Activated naive CD8-positive, alpha-beta T cell (primary cell): ENCODE measurements around the gene NFIC.
A peak's percentile ranks its signal among the peaks of the same experiment; 100 is the strongest.

Source experiments
- H3K27ac Mint-ChIP-seq: one replicate; pipeline ENCODE4 v1.8.0; 2021; ENCODE audit warnings: mixed read lengths
- H3K27me3 Mint-ChIP-seq: one replicate; pipeline ENCODE4 v1.8.0; 2021; ENCODE audit warnings: mixed read lengths
- H3K36me3 Mint-ChIP-seq: one replicate; pipeline ENCODE4 v1.8.0; 2021; ENCODE audit warnings: mixed read lengths
- H3K4me1 Mint-ChIP-seq: one replicate; pipeline ENCODE4 v1.8.0; 2021; ENCODE audit warnings: low read depth, mixed read lengths
- H3K4me3 Mint-ChIP-seq: one replicate; pipeline ENCODE4 v1.8.0; 2021; ENCODE audit warnings: mild to moderate bottlenecking, mixed read lengths
- H3K9me3 Mint-ChIP-seq: one replicate; pipeline ENCODE4 v1.8.0; 2021; ENCODE audit warnings: low read depth, mixed read lengths

Gene NFIC

DNA sequence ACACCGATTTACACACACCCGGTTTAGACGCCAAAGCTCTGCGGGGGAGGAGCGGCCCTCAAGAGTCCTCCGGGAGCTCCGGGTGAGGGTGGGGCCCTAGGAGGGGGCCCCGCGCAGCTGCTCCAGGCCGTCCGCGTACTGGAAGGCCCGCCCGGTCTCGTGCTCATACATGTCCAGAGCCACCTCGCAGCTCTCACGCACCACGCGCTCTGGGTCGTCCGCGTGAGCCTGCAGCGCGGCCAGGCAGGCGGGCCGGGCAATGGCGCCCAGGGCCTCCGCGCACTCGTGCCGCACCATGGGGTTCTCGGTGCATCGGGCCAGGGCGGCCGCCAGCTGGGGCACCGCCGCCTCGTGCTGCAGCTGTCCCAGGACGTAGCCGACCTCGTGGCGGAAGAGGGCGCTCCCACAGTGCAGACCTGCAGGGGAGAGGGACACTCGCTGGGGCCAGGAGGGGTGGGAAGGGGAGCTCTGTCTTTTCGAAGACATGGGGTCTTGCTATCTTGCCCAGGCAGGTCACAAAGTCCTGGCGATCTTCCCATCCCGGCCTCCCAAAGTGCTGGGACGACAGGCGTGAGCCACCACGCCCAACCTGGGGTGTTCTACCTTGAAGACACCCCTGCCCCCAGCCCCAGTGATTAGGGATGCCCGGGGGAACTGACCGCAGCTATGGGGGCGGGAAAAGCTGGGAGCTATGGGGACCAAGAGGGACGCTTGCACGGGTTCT is 125.2 kb downstream of the NFIC start:
- Mint-ChIP-seq H3K27me3 (no peaks in the 10 kb centered on the region), H3K4me1 (peaks cover 3% of the 10 kb centered on the region), H3K27ac (no peak overlapping the region), H3K4me3 (no peak overlapping the region), H3K9me3 (no peaks in the 10 kb centered on the region), H3K36me3 (no peaks in the 10 kb centered on the region)

DNA sequence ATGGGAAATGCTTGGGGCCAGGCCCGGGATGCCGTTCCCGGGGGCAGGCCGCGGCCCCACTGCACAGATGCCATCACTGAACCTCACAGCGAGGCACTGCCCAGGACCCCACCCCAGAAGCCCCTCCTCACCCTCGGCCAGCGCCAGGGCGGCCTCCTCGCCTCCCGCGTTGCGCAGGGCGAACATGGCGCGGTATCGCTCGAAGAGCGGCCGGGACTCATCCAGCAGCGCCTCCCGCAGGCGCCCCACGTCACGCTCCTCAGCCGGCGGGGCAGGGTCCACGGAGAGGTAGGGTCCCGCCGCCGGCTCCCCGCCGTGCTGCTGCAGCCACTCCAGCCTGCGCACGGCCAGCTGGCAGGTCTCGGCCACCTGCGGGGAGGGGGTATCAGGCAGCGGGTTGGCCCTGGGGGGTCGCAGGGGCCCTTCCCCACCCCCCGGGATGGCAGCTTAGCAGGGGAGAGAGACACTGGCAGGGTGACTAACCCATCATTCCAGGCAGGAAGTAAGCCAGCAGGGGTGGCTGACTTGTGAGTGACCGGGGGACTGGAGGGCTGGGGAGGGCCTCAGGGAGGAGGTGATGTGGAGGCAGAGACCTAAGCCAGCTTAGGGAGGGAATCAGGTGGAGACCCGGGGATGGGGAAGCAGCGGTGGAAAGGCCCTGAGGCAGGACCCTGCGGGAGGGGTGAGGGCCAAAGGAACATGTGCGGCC is 125.9 kb downstream of the NFIC start:
- H3K36me3 Mint-ChIP-seq = no peaks in the 10 kb centered on the region
- H3K4me3 Mint-ChIP-seq = no peak overlapping the region
- H3K4me1 Mint-ChIP-seq = peaks cover 3% of the 10 kb centered on the region
- H3K27me3 Mint-ChIP-seq = no peaks in the 10 kb centered on the region
- H3K27ac Mint-ChIP-seq = no peak overlapping the region
- H3K9me3 Mint-ChIP-seq = no peaks in the 10 kb centered on the region

DNA sequence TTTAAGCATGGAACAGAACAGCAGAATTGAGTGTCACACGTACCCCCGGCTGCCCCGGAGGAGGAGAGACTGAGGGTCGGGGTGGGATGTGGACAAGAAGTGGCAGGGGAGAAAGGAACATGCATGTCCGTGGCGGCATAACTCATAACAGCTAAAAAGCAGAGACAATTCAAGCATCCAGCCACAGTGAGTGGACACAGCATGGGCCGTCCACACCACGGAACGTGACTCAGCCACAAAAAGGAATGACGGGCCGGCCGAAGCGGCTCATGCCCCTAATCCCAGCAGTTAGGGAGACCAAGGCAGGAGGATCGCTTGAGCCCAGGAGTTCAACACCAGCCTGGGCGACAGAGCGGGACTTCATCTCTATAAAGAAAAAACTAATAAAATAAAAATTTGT is 126.5 kb downstream of the NFIC start:
- H3K9me3 Mint-ChIP-seq = no peaks in the 10 kb centered on the region
- no peak overlapping the region for H3K4me3 Mint-ChIP-seq
- H3K27ac Mint-ChIP-seq = no peak overlapping the region
- peaks cover 4% of the 10 kb centered on the region for H3K4me1 Mint-ChIP-seq
- H3K36me3 Mint-ChIP-seq = peaks cover under 1% of the 10 kb centered on the region
- H3K27me3 Mint-ChIP-seq = no peaks in the 10 kb centered on the region

DNA sequence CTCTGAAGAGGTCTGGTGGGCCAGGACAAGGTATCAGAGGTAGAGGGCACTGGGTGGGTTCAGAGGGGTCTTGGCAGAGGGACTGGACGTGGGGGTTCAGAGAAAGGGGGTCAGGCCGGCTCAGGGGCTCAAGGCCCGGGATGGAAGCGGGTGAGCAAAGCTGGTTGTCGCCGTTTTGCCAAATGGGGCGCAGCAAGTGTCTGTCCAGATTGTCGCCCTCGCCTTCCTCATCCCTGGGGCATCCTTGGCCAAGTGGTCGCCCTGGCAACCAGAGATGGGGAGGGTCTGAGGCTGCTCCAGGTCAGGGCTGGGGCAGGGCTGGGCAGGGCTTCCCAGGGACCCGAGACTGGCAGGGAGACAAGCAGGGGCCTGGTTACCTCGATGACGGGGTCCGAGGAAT is 127.3 kb downstream of the NFIC start:
- Mint-ChIP-seq H3K27ac (no peak overlapping the region), H3K9me3 (no peaks in the 10 kb centered on the region), H3K36me3 (peaks cover 3% of the 10 kb centered on the region), H3K27me3 (no peaks in the 10 kb centered on the region), H3K4me1 (peaks cover 9% of the 10 kb centered on the region), H3K4me3 (no peak overlapping the region)

DNA sequence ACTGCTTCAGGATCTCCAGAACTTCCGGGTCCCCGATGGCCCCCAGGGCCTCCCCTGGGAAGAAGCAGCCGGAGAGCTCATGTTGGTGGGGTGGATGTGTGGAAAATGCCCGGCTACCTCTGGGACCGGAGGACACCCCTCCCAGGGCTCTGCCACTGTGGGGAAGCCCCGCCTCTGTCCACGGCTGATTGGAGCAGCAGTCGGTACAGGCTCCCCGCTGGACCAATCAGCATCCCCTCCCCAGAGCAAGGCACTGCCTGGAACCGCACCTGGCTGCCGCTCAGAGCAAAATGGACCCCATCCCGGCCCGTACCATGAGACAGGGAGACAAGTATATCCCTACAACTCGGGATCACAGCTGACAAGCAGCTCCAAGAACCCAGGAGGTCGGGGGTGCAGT is 127.7 kb downstream of the NFIC start:
- H3K4me3 Mint-ChIP-seq = no peak overlapping the region
- H3K9me3 Mint-ChIP-seq = no peaks in the 10 kb centered on the region
- no peak overlapping the region for H3K27ac Mint-ChIP-seq
- H3K36me3 Mint-ChIP-seq = peaks cover 4% of the 10 kb centered on the region
- no peaks in the 10 kb centered on the region for H3K27me3 Mint-ChIP-seq
- H3K4me1 Mint-ChIP-seq = peaks cover 13% of the 10 kb centered on the region

DNA sequence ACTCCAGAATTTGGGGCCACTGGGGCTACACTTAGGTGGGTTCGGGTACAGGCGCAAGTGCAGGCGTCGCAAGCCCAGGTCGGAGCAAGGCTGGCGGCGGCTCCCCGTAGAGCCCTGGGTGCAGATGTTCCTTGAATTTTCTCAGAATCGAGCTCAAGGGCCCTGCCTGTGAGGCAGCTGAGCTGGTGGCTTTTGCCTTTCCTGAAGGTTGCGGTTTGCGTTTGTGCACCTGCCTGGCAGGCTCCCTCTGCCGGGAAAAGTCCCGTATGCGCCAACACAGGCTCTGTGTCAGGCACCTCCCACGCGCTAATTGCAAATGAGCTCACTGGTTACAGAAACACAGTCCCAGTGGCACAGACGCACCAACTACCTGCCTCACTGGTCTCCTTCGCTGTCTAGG is 128.2 kb downstream of the NFIC start:
- Mint-ChIP-seq H3K9me3 (no peaks in the 10 kb centered on the region), H3K4me3 (no peak overlapping the region), H3K36me3 (peaks cover 5% of the 10 kb centered on the region), H3K4me1 (peaks cover 16% of the 10 kb centered on the region), H3K27ac (no peak overlapping the region), H3K27me3 (no peaks in the 10 kb centered on the region)

DNA sequence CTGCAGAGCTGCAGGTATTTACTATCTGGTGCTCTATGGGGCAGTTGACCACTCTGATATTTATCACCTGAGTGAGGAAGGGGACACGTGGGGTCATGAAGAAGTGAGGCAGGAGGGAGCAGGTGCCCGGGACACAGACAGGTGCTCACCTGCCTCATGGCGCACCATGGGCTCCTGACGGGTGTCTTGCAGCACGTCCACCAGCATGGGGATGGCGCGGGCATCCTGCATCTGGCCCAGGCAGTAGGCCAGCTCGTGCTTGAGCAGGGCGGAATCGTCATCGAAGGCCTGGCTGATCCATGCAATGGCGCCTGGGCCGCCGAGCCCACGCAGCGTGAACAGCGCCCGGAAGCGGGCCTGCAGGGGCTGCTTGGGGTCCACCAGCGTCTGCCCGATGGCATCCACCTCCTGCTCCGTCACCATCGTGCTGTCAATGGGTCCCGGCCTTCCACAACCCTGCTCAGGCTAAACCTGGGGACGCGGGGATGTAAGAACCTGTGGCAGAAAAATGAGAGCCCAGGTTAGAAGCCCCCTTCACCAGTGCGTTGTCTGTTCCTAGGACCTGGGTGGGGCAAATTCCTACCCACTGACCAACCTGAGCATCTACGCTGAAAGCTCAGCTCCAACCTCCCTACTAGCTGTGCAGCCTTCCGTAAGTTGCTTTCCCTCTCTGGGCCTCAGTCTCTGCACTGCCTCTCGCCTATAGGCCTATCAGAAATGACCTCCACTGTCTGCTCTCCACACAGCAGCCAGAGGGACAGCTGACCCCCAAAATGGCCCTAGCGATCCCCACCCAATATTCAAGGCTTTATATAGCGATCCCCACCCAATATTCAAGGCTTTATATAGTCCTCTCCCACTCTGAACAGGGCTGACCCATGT is 130.2 kb downstream of the NFIC start:
- H3K9me3 Mint-ChIP-seq = no peaks in the 10 kb centered on the region
- no peak overlapping the region for H3K27ac Mint-ChIP-seq
- no peaks in the 10 kb centered on the region for H3K27me3 Mint-ChIP-seq
- H3K4me1 Mint-ChIP-seq = peaks cover 26% of the 10 kb centered on the region
- H3K36me3 Mint-ChIP-seq = peaks cover 5% of the 10 kb centered on the region
- H3K4me3 Mint-ChIP-seq = no peak overlapping the region

DNA sequence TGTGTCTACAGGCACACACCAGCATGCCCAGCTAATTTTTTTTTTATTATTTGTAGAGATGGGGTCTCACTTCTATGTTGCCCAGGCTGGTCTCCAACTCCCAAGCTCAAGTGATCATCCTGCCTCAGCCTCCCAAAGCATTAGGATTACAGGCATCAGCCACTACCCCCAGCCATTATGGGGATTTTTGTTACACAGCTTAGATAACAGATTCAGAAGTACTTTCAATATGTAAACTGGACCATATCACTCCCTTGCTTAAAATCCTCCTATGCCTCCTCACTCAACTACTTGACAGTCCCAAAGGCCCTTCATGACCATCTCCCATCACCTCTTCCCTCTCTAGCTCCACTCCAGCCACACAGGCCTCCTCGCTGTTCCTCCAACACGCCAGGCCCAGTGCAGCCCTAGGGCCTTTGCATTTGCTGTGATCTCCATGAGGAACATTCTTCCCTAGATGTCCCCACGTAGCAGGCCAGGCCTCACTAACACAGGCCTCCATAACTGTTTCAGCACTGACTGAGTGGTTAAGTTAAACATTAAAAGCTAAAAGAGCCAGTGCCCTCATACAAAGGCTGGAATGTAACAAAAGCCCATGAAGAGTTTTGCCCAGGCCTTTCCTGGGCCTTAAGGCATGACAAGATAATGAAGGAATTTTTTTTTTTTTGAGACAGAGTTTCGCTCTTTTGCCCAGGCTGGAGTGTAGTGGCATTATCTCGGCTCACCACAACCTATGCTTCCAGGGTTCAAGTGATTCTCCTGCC is 131.6 kb downstream of the NFIC start:
- peaks cover 26% of the 10 kb centered on the region for H3K4me1 Mint-ChIP-seq
- H3K36me3 Mint-ChIP-seq = peaks cover 5% of the 10 kb centered on the region
- peak overlapping the region; percentile 52 for H3K4me3 Mint-ChIP-seq
- H3K27ac Mint-ChIP-seq = no peak overlapping the region
- H3K9me3 Mint-ChIP-seq = no peaks in the 10 kb centered on the region
- H3K27me3 Mint-ChIP-seq = no peaks in the 10 kb centered on the region

DNA sequence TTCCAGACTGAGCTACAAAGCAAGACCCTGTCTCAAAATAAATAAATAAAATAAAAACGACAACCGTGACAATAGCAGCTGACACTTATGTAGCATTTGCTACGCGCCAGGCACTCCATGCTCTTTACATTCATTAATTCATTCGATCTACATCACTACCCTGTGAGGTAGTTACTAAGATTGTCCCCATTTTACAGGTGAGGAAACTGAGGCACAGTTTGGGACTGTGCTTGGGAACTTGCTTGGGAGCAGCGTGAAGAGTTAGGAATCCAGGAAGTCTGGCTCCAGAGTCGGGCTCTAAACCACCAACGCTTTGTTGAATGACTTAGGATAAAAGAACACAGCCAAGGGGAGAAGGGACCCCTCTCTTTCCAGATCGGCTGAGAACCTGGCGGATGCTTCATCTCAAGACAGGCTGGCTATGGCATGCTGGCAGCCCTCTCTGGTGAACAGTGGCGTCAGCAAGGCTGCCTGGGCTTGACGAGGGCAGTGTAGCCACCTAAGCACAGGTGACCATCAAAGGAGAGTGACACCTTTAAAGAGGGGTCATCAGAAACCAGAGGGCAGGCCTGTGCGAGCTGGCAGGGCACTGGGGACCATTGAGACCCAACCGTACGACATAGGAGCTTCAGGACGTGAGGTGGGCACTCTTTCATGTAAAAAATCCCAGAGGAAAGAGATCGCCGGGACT is 133.5 kb downstream of the NFIC start:
- peaks cover 29% of the 10 kb centered on the region for H3K4me1 Mint-ChIP-seq
- peaks cover 5% of the 10 kb centered on the region for H3K36me3 Mint-ChIP-seq
- H3K27me3 Mint-ChIP-seq = no peaks in the 10 kb centered on the region
- H3K27ac Mint-ChIP-seq = peak overlapping the region; percentile 97
- peak overlapping the region; percentile 90 for H3K4me3 Mint-ChIP-seq
- H3K9me3 Mint-ChIP-seq = no peaks in the 10 kb centered on the region

DNA sequence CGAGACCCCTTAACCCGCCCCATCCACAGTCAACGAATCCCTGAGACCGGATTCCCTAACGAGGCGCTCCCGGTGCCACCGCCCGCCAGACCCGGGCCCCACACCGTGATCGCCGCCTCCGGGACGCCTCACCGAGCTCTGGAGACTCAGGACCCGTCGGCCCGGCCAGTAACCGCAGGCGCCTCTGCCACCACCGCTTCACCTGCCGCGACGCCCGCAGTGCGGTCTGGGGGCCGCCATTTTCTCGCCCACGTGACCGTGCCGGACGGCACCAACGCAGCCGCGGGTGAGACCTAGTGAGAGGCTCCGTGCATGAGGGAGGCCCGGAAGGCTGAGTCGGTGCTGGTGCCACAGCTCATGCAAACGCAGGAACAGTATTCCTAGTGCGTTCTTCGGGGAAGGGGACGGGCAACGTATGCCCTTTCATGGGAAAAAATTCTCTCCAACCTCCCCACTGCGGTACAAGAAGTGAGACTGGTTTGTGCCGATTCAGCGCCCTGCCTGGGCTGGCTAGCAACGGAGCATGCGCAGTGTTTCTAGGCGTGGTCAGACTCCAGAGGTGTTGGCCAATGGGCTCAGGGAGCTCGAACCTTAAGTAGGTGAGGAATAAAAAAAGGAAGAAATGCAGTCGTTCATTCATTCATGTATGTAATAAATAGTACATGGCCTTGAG is 134.2 kb downstream of the NFIC start, which contains the start of gene DOHH:
DOHH (minus strand) TSS at position 246 of the 673 bp plus-strand sequence. CDS start 3,860 bp downstream, outside the sequence.
- Mint-ChIP-seq H3K27ac (peak within 1 kb of the TSS; percentile 97), H3K4me3 (peak within 1 kb of the TSS; percentile 90), H3K4me1 (peaks cover 31% of the 10 kb centered on the region), H3K27me3 (no peaks in the 10 kb centered on the region), H3K9me3 (no peaks in the 10 kb centered on the region), H3K36me3 (peaks cover 5% of the 10 kb centered on the region)

DNA sequence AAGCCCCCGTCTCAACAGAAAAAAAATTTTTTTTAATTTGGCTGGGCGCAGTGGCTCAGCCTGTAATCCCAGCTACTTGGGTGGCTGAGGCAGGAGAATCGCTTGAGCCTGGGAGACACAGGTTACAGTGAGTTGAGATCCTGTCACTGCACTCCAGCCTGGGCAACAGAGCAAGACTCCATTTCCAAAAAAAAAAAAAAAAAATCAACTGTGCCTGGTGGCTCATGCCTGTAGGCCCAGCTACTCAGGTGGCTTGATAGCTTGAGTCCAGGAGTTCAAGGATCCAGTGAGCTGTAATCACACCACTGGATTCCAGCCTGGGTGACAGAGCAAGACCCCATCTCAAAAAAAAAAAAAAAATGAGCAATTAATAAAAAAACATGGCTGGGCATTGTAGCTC is 135.4 kb downstream of the NFIC start:
- Mint-ChIP-seq H3K9me3 (no peaks in the 10 kb centered on the region), H3K27me3 (no peaks in the 10 kb centered on the region), H3K4me1 (peaks cover 36% of the 10 kb centered on the region), H3K4me3 (no peak overlapping the region), H3K27ac (no peak overlapping the region), H3K36me3 (peaks cover 5% of the 10 kb centered on the region)

DNA sequence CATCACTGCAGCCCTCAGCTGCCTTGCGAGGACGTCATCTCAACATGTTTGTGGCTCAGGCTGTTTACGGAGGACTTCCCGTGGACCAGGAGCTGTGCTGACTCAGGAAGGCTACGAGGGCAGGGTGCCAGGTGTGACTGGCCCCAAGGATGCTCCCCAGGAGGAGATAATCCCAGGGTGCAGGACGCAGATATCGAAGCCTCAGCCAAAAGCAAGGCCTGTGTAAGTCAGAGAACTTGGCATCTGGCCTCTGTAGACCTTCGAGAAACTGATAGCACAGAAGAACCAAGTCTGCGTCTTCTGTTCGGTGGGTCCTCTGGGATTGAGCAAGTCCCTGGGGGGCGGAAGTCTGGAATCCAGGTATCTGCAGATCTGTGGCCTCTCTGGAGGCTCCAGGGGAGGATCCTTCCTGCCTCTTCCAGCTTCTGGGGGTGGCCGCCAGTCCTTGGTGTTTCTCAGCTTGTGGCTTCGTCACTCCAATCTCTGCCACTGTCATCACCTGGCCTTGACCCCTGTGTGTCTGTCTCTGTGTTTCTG is 136.7 kb downstream of the NFIC start:
- no peak overlapping the region for H3K27ac Mint-ChIP-seq
- H3K4me1 Mint-ChIP-seq = peaks cover 41% of the 10 kb centered on the region
- no peaks in the 10 kb centered on the region for H3K27me3 Mint-ChIP-seq
- H3K36me3 Mint-ChIP-seq = peaks cover 3% of the 10 kb centered on the region
- no peak overlapping the region for H3K4me3 Mint-ChIP-seq
- H3K9me3 Mint-ChIP-seq = no peaks in the 10 kb centered on the region

DNA sequence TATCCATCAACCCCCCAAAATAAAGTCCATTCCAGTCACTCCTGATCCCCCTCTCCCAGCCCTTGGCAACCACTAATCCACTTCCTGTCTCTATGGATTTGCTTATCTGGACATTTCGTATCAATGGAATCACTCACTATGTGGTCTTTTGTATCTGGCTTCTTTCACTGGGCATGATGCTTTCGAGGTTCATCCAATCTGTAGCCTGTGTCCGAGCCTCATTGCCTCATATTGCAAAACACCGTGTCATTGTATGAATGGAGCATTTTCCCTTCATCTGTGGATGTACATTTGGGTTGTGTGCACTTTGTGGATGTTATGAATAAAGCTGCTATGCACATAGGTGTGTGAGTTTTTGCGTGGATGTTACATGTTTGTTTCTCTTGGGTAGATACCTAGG is 138.4 kb downstream of the NFIC start:
- H3K9me3 Mint-ChIP-seq = no peaks in the 10 kb centered on the region
- H3K4me1 Mint-ChIP-seq = peaks cover 43% of the 10 kb centered on the region

More for the DNA sequence above, 138.4 kb downstream of the NFIC start:
- no peaks in the 10 kb centered on the region for H3K27me3 Mint-ChIP-seq
- H3K27ac Mint-ChIP-seq = peak overlapping the region; percentile 98
- peaks cover 3% of the 10 kb centered on the region for H3K36me3 Mint-ChIP-seq
- peak overlapping the region; percentile 97 for H3K4me3 Mint-ChIP-seq
